Bronchial epithelial cell (primary cell): ENCODE data around the gene SPTBN1. TPM values are rescaled to one million over a fixed set of nuclear protein-coding genes. Genes with fewer than 3 reads are reported as not detected.
A peak's percentile ranks its signal among the peaks of the same experiment; 100 is the strongest.

Source experiments
- DNase-seq: peaks from one replicate; pipeline ENCODE4 v3.0.0-alpha.2; 2010; ENCODE audit warnings: low read depth
- FAIRE-seq: peaks from 2 replicates; lab custom pipeline; 2011; peaks lifted over from hg19 to GRCh38; lab: Jason Lieb, UNC
- H3K27me3 ChIP-seq: 2 replicates; pipeline ENCODE4 v1.5.1; 2011; ENCODE audit warnings: low read length; ENCODE audit not compliant: control insufficient read depth, insufficient read depth
- H3K36me3 ChIP-seq: 2 replicates; pipeline ENCODE4 v1.5.1; 2011; ENCODE audit warnings: low read length; ENCODE audit not compliant: control insufficient read depth, insufficient read depth
- H3K4me3 ChIP-seq: 2 replicates; pipeline ENCODE4 v1.5.1; 2011; ENCODE audit warnings: mild to moderate bottlenecking, low read depth, low read length, control low read depth
- total RNA-seq: library from RNA; depleted of rRNA; stranded (reverse); fragments of >200 nt; gene quantifications from 2 replicates; pipeline ENCODE4 v1.2.1, GENCODE V29; 2014
- TF ChIP-seq, protein P1 (sequence below): IDR thresholded peaks from 2 replicates; pipeline ENCODE4 v1.5.1; 2011; ENCODE audit warnings: mild to moderate bottlenecking, moderate library complexity, low read length, control low read depth, inconsistent platforms; ENCODE audit not compliant: insufficient read depth, severe bottlenecking

SPTBN1 gene
- total RNA-seq, 1 donor from 2014 or later, result 339 TPM

DNA sequence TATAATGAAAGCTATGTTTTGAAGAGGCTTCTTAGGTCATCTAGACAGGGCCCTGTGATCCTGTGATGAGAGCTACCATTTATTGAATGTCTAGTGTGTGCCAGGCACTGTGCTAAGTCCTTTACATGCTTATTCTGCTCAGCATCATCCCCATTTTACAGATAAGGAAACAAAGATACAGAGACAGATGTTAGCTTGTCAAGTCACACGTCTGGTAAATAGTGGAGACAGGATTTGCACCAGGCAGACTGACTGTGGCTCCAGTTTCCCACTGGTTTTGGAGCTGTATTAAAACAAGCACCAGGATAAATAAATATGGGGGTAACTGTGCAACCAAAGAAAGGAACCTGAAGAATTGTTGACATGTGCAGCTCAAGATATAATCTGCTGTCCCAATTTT lies 248.1 kb downstream of the SPTBN1 start:
- H3K36me3 ChIP-seq, result no peaks in the 10 kb centered on the region
- FAIRE-seq, result no peak
- DNase-seq, result no peak
- H3K4me3 ChIP-seq, result no peak overlapping the region
- TF ChIP-seq, protein P1, sequence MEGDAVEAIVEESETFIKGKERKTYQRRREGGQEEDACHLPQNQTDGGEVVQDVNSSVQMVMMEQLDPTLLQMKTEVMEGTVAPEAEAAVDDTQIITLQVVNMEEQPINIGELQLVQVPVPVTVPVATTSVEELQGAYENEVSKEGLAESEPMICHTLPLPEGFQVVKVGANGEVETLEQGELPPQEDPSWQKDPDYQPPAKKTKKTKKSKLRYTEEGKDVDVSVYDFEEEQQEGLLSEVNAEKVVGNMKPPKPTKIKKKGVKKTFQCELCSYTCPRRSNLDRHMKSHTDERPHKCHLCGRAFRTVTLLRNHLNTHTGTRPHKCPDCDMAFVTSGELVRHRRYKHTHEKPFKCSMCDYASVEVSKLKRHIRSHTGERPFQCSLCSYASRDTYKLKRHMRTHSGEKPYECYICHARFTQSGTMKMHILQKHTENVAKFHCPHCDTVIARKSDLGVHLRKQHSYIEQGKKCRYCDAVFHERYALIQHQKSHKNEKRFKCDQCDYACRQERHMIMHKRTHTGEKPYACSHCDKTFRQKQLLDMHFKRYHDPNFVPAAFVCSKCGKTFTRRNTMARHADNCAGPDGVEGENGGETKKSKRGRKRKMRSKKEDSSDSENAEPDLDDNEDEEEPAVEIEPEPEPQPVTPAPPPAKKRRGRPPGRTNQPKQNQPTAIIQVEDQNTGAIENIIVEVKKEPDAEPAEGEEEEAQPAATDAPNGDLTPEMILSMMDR, result no peak
- no peaks in the 10 kb centered on the region for H3K27me3 ChIP-seq

DNA sequence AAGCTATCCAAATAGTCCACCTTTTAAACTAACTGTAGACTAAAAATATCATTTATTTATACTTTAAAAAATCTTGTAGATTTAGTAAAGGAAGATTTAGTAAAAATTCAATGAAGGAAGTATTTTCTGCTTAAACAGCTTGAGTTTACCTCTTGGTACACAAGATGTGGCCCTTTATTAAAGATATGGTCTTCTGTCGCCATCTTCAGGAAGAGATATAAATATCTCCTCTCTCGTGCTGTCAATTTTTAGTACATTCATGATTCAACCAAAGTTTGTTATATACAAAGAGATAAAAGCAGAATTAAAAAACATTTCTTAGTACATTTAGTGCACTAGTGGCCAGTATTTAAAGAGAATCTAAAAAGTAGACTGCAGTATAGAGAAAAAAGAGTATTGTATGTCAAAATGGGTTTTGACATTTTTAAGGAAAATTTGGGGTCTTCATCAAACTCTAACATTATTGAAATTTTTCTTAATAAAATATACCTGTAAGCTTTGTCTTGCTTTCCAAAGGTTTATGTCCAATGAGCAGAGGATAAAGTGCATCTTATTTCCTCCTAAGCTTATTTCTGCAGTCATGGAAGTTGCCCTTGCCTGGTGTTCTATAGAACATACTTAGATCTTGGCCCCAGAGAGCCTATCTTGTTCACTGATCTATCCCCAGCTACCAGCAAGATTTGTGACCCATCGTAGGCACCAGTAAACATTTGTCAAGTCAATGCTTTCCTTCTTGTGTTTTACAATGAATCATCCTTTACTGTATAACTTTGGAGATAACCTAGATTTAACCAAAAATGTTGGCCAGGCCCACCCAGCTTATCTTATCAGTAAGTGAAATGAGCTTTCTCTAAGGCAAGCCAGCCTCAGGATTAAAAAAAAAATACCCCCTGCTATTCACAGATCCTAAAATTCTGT lies 248.8 kb downstream of the SPTBN1 start:
- DNase-seq, result peak; percentile 65

DNA sequence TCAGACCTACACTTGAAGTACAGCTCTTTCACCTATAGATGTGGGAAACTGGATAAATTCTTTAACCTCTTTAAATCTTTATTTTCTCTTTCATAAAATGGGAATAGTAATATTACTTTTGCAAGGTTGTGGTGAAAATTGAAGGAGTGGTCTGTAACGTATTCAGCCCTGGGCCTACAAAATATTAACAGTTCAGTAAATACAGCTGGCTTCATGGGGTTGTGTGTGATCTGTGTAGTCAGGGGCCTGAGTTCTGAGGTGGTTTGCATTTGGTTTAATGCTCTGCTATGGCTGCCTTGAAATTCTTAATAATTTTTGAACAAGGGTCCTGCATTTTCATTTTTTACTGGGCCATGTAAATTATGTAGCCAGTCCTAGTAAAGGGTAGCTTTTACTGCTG lies 250.5 kb downstream of the SPTBN1 start:
- Histone ChIP-seq H3K4me3 (no peak overlapping the region), H3K27me3 (no peaks in the 10 kb centered on the region), H3K36me3 (no peaks in the 10 kb centered on the region)
- TF ChIP-seq, protein P1, result no peak
- FAIRE-seq (no peak), DNase-seq (no peak)

More for the DNA sequence above, 248.8 kb downstream of the SPTBN1 start:
- Histone ChIP-seq H3K4me3 (no peak overlapping the region), H3K36me3 (no peaks in the 10 kb centered on the region), H3K27me3 (no peaks in the 10 kb centered on the region)
- no peak for FAIRE-seq
- TF ChIP-seq, protein P1, result peak; percentile 21

DNA sequence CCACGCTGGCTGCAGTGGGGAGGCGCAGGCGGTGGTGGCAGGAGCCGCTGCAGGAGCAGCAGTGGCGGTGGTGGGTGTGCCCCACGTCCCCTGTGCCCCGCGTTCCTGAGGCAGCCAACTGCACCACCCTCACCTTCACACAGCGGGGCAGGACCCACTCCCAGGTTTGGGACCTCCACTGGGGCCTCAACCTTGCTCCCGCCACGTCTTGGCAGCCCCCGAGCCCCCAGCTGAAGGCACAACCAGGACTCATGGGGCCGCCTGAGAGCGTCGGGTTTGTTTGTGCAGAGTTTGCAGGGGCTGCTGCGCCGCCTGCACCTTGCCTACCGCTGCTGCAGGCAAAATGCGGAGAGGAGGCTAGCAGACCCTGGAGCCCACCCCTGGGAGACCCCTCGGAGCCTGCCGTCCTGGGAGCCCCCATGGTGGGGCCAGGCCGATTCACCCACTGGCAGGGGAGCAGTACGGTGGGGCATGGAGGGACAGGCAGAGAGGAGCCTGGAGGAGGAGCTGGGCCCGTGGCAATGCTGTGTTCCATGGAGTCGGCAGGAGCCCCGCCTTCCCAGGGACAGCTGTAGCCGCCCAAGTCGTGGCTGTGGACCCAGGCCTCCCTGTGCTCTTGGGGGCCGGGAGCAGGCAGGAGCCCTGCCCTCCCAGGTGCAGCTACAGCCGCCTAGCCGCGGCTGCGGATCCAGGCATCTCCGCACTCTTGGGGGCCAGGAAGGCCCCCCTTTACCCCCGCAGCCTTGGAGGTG lies 252.6 kb downstream of the SPTBN1 start:
- TF ChIP-seq, protein P1, result no peak
- peak overlapping the region; percentile 42 for H3K4me3 ChIP-seq
- H3K36me3 ChIP-seq, result no peaks in the 10 kb centered on the region
- H3K27me3 ChIP-seq, result no peaks in the 10 kb centered on the region
- FAIRE-seq (no peak), DNase-seq (peak; percentile 12)

DNA sequence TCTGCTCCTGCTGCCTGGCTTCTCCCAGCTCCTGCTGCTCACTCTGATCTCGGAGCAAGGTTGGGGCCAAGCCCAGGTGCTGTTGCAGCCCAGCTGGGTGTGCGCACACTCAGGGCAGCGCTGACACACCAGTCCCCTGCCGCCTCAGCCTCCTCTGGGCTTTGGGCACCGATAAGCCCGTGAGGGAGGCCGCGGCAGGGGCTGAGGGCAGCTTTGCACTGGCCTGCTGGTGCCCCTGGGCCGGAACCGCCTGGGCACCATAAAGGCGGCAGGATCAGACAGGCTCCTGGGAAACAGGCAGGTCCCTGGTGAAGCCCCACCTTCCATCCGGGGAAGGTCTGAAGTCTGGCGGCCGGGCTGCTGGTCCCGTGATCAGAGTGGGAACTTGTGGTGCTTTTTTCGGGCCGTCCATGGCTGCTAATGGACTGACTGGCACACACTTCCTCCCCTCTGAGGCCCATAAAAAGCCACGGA lies 253.2 kb downstream of the SPTBN1 start:
- peak overlapping the region; percentile 42 for H3K4me3 ChIP-seq
- DNase-seq, result peak; percentile 35

More for the DNA sequence above, 253.2 kb downstream of the SPTBN1 start:
- TF ChIP-seq, protein P1, result no peak
- FAIRE-seq, result no peak
- Histone ChIP-seq H3K27me3 (no peaks in the 10 kb centered on the region), H3K36me3 (no peaks in the 10 kb centered on the region)
